Endometrial microvascular endothelial cells (primary cell): Measurements from ENCODE around the gene SPATA31E1. TPM values are rescaled to one million over a fixed set of nuclear protein-coding genes. Genes with fewer than 3 reads are reported as not detected.
"Not testable (repeated sequence)": the region's sequence is repeated elsewhere in the genome, so short reads cannot be mapped to it uniquely, and the experiment has no call there.

Experiments
- in situ Hi-C: cut with HindIII; loops from 2 replicates; pipeline ENCODE4 v1.10.0; 2017; ENCODE audit warnings: low sequenced_read_pairs, low pct_unique_long_range_greater_than_20kb; ENCODE audit errors: inconsistent ontology term
- total RNA-seq: library from RNA; depleted of rRNA; stranded (reverse); fragments of >200 nt; gene quantifications from one replicate; pipeline ENCODE4 v1.2.3, GENCODE V29; 2015; ENCODE audit errors: inconsistent ontology term

The SPATA31E1 gene
- total RNA-seq, 1 donor from 2014 or later: not detected

GRCh38 chr9:87909310-87910041 lies 26.8 kb downstream of the SPATA31E1 start:
- in situ Hi-C loops: no loop called here

GRCh38 chr9:87910821-87911220 lies 28.1 kb downstream of the SPATA31E1 start:
- in situ Hi-C loops: no loop called here

GRCh38 chr9:87917662-87918061 lies 35.0 kb downstream of the SPATA31E1 start, which contains the start of gene SPATA31C1:
Gene SPATA31C1 (plus strand): TSS chr9:87917962.
- in situ Hi-C loops: not testable (repeated sequence)

- in situ Hi-C loops: not testable (repeated sequence)
Measured at GRCh38 chr9:87919013-87919412, 36.3 kb downstream of the SPATA31E1 start.

GRCh38 chr9:87921561-87921960 lies 38.9 kb downstream of the SPATA31E1 start:
- in situ Hi-C loops: not testable (repeated sequence)

GRCh38 chr9:87923012-87923411 lies 40.3 kb downstream of the SPATA31E1 start:
- in situ Hi-C loops: not testable (repeated sequence)

- in situ Hi-C loops: not testable (repeated sequence)
Measured at GRCh38 chr9:87924851-87925250, 42.2 kb downstream of the SPATA31E1 start.

- in situ Hi-C loops: not testable (repeated sequence)
Measured at GRCh38 chr9:87929152-87929551, 46.5 kb downstream of the SPATA31E1 start.

GRCh38 chr9:87934444-87934843 lies 51.8 kb downstream of the SPATA31E1 start:
- in situ Hi-C loops: not testable (repeated sequence)

GRCh38 chr9:87937352-87937751 lies 54.7 kb downstream of the SPATA31E1 start:
- in situ Hi-C loops: not testable (repeated sequence)

GRCh38 chr9:87937918-87938317 lies 55.2 kb downstream of the SPATA31E1 start:
- in situ Hi-C loops: not testable (repeated sequence)

GRCh38 chr9:87938336-87938735 lies 55.7 kb downstream of the SPATA31E1 start:
- in situ Hi-C loops: not testable (repeated sequence)

Other genes starting within 250 kb of the SPATA31E1 start
- gene CTSL, start 156.8 kb upstream of the SPATA31E1 start, total RNA-seq: 175 TPM
- not detected for gene SPATA31C1, start 35.1 kb downstream of the SPATA31E1 start, total RNA-seq
- not detected for gene CDK20, start 91.7 kb downstream of the SPATA31E1 start, total RNA-seq